ENCODE results near the gene NFKB2.

Gene NFKB2

DNA sequence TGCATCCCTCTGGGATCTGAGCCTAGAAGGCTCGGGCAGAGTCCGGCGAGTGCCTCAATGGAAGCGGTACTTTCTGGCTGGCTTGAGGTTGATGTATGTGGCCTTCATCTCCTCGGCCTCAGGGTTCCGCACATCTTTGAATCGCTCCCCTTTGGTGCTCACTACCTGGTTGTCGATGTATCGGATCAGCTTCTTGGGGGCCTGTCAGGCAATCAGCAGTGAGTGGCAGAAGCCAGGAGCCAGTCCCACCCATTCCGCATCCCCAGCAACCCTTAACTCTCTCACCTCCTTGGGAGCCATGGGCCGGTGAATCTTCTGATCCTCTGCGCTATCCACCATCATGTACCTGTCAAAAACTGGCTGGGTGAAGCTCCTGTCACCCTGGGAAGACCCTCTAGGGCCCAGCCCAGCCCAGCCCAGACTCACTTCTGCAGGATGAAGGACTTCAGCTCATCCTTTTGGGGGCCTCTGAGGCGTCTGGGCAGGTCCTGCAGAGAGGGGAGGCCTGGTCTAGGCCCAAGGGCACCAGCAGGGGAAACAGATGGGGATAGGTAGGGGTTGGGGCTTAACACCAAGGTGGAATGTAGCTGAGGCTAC is 28.0 kb downstream of the NFKB2 start:
- no peak for DNase-seq

DNA sequence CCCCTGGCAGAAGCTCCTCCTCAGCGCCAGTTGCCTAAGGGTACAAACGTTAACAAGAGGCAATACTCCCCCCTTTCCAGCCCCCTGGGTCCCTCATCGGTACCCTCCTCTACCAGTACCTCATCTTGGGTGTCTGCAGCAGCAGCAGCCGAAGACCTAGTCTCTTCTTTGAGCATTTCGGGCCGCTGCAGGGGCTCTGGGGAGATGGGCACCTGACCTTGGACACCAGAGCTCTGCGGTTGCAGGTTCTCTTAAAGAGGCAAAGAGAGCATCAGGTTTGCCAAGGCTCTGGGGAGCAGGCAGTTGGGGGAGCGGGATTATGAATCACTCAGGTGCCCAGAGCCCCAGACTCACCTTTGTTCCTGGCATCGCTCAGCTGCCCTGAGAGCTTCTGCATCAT is 28.6 kb downstream of the NFKB2 start:
- no peak for DNase-seq

DNA sequence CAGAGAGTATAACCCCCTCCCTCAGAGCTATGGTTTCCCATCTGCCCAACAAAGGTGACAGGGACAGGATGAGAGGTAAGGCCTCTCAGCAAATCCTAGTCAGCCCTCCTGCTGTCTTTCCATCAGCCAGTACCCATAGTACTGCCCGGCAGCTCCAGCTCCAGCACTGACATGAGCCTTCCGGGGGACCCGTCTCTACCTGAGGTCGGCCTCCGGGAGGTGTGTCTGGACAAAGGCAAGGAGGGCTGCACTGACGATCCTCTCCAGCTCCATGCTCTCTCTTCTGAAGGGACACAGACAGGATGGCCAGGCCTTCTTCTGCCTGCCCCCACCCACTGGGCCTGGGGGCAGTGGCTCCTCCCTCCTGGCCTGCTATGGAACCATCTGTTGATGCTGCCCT is 29.4 kb downstream of the NFKB2 start:
- DNase-seq: no peak

DNA sequence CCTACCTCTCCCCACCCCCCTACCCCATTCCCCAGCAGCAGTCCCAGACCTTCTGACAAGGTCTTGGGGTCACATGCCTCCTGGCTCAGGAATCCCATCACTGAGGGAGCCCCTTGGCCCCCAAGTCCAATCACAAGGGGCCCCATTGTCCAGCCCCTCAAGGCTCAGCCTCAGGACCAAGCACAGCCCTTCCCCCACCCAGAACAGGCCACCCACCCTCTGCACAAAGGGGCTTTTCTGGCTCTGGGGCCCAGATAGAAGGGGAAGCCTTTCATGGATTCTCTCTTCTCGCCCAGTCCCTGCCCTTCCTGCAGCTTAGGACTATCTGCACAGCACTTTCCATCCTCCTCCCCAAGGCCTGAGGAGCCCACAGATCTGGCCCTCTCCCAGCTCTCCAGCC is 29.9 kb downstream of the NFKB2 start:
- DNase-seq: no peak

DNA sequence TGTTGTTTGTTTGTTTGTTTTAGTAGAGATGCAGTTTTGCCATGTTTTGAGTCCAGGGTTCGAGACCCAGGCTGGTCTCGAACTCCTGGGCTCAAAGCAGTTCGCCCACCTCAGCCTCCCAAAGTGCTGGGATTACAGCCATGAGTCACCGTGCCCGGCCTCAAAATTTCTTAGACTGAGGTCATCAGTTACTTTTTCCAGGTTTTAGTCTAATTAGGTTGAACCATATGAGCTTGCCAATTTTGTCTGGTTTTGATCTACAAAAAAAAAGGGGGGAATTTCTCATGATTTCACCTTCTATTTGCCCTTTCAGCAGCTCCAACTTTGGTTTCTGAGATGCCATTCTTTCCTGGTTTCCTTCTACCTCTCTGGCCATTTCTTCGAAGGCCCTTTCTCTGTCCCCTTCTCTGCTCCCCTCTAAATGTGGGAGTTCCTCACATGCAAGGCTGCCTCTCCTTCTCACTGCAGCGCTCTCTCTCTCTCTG is 31.3 kb downstream of the NFKB2 start:
- DNase-seq: no peak

DNA sequence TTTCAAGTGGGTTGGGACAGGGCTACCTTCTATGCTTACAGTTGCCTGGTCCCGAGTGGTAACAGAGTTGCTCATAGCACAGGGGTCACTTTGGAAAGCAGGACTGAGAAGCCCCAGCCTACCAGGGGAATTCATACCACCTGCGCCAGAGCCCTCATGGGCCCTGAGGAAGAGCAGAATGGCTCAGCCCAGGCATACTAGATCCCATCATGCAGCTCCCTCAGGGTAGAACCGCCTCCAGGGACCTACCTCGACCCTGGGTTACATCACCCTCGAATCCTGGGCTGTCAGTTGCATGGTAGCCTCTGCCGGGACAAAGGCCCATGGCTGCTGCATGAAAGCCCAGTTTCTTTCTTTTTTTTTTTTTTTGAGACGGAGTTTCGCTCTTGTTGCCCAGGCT is 34.0 kb downstream of the NFKB2 start:
- DNase-seq: no peak

DNA sequence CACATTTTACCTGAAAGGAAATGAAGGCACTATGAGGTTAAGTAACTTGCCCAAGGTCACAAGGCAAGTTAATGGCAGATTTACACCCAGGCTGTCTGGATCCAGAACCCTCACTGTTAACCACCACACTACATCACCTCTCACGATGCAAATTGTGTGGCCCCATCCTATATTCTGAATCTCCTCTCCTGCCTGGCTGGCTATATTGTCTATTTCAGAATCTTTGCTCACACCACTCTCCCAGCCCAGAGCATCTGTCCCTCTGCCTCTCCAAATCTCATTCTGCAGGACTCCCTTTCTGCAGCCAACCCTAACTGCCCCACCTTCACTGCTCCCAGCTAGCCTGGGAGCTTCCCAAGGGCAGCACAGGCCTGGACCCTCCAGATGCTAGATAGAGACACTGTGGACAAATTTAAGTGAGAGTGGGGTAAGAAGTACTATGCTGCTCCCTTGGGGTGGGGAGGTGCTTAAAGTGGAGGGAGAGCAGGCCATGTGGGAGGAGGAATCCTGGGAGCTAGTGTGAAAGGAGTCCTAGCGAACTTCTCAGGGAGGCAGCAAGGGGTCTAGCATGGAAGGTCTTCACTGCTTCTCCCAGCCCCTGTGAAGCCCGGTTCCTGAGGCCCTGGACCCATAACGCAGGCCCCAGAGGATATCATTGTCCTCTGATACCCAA is 36.1 kb downstream of the NFKB2 start:
- DNase-seq: peak; percentile 41

DNA sequence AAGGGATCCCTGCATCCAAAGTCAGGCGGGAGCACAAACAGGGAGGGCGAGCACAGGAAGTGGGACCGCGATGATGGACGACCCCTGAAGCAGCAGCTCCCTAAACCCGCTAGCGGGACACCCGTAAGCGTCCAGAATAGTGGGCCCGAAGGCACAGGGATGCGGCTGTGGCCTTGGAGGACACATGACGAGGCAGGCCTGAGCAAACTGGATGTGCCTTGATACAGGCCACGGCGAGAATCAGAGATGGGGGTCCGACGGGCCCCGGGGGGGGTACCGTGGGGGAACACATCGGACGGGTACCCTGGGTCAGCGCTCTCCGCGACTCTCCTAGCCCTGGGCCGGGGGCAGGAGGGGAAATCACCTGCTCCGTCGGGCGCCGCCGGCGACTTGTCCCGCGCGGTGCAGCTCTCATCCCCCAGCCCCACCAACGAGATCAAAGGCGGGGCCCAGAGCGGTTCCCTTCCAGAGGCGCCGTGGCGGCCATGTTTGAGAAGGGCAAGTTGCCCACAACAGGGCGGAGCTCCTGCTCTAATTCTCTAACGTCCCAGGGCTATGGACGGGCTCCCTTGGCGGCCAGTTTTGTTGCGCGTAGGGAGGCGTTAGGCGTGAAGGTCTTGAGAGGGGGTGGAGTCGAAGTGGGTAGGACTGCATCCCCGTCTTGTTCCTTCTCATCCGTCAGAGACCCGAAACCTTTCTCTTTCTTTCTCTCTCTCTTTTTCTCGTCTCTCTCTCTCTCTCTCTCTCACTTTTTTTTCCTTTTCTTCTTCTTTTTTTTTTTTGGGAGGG is 36.9 kb downstream of the NFKB2 start, which contains the start of gene CUEDC2:
Gene CUEDC2, minus strand, starts transcription at position 413 of the 789 bp plus-strand sequence. CDS start 7,386 bp downstream, outside the sequence.
- peak; percentile 97 for DNase-seq

DNA sequence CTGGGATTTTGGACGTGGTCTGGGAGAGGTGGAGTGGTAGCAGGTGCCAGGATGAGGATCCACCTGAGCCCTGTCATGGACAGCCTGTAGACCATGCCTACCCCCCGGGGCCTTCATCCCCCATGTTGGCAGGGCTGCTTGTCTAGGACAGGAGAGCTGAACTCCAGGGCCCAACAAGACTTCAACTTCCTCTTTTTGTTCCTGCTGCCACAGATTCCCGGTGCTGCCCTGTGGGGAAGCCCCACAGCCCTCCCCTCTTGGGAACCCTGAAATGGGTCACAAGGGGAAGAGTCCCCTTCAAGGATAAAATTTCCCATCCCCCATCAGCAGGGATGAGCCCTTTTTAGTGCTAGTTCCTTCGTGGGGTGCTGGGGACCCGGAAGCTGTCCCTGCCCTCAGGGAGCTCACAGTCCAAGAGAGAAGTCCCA is 38.1 kb downstream of the NFKB2 start:
- no peak for DNase-seq

DNA sequence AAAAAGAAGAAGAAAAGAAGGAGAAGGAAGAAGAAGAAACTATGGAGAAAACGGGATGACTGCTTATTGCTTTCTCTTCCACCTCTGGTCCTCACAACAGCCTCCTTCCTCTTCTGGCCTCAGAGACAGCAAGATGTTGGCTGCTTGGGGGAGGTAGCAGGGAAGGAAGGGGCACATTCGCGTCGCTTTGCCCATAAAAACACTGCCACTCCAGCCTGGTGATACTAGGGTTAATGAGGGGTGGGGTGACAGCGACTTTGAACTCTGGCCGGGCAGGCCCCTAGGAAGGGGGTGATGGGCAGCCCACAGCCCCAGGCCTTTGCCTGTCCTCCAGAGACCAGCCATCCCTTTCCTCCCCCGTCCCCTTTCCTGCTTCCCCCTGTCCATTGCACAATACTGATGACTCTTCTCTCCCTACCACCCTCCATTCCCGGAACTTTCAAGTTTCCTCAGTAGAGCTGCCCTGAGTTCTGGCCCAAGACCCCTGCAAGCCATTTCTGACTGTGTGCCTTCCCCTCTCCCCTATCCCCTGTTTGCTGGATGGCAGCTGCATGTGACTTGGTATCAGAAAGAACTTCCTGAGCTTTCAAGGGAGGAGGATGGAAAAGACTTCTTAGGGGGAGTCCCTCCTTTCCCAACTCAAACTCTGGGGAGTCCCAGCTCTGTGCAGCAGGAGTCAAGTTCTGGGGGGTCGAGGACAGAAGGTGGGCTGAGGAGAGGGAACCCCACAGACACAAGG is 39.1 kb downstream of the NFKB2 start:
- no peak for DNase-seq

DNA sequence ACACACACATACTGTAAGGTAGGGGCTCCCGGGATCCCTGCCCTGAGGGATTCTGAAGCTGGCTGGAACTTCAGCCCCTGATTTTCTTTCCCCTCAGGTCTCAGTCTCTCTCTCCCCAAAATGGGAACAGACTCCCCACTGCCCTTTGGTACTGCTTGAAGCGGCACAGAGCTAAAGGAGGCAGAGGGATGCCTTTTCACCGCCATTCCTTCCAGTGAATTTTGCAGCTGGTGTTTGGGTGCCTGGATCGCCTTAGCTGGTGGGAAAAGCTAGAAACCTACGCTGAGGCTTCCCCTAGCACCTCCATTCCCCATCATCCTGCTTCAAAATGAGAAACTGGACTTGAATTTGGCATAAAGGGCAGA is 39.6 kb downstream of the NFKB2 start:
- DNase-seq: no peak

DNA sequence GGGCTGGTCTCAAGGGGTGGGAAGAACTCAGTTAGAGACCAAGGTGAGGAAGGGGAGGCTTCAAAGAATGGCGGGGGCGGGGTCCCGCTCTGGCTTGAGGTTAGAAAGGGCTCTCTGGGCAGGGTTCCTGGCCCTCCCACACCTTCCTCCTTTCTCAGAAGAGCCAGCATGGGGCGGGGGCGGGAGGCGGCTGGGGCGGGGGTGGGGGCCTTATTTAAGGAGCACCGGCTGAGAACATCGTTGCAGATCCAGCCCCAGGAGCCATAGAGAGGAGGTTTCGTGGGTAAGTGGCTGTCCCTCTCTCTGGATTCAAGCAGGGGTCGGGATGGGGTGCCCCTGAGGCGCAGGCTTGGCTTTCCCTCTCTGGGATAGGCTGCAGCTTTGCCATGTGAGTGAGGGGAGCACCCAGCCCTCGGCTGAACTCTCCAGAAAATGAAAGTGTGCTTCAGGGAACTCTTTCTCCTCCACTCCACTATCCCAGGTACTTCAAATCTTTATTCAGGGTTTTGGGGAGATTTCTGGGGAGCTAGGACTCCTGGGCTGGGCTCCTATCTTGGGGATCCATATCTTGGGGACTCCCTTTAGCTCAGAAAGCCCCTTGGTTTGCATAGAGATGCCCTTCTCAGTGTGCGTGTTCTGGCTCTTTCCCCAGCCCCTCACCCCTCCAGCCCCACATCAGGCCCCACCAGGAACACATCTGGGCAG is 40.2 kb downstream of the NFKB2 start:
- no peak for DNase-seq

DNA sequence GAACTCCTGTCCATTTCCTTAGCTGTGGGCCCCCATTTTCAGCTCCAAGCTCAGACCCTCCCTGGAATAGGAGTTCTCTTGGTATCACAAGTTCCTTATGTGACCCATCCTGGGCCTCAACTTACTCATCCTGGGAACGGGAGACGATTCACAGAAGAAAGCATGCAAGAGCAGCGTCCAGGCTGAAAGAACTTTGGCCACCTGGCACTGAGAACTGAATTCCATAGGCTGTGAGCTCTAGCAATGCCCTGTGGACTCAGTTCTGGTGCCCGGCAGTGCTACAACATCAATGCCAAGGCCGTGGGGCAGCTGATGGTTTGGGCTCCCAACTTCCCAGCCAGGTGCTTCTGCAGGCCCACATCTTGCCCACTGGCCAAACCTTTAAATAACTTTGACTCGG is 40.8 kb downstream of the NFKB2 start:
- DNase-seq: no peak

DNA sequence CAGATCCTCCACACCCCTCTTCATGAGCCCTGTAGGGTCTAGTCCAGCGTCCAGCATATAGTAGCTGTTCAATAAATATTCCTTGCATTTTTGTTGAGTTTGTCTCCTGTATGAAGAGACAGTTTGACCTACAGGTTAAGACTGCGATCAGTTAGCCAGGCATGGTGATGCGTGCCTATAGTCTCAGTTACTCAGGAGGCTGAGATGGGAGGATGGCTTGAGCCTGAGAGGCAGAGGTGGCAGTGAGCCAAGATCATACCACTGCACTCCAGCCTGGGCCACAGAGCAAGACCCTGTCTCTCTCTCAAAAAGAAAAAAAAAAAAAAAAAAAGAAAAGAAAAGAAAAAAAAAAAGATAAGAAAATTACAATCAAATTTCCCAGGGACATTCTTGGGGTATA is 42.0 kb downstream of the NFKB2 start:
- DNase-seq: no peak

DNA sequence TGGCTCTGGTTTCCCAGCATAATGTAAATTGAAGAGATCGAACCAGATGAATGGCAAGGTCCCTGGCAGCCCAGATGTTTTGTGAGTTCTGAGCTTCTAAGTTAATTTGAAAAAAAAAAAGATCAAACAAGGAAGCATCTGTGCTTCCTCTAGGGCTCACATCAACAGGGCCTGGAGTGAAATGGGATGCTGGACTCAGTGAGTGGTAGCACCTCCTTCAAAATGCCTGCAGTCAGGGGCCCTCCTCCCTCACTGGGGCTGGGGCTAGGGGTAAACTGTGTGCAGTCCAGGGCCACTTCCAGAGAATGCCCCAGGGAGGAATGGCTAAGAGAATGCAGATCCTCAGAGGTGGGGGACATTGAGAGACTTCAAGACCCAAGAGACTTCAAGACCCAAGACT is 42.9 kb downstream of the NFKB2 start:
- DNase-seq: no peak

DNA sequence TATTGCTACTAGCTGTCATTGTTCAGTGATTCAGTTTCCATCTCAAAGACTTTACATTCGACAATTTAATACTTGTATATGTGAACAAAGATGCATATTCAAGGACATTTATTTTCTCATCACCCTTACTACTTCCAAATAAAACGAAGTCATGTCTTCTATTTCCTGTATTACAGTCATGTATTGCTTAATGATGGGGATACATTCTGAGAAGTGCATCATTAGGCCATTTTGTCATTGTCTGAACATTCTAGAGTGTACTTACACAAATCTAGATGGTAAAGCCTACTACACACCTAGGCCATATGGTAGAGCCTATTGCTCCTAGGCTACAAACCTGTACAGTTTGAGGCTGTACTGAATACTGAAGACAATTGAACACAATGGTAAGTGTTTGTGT is 49.3 kb downstream of the NFKB2 start:
- DNase-seq: no peak

DNA sequence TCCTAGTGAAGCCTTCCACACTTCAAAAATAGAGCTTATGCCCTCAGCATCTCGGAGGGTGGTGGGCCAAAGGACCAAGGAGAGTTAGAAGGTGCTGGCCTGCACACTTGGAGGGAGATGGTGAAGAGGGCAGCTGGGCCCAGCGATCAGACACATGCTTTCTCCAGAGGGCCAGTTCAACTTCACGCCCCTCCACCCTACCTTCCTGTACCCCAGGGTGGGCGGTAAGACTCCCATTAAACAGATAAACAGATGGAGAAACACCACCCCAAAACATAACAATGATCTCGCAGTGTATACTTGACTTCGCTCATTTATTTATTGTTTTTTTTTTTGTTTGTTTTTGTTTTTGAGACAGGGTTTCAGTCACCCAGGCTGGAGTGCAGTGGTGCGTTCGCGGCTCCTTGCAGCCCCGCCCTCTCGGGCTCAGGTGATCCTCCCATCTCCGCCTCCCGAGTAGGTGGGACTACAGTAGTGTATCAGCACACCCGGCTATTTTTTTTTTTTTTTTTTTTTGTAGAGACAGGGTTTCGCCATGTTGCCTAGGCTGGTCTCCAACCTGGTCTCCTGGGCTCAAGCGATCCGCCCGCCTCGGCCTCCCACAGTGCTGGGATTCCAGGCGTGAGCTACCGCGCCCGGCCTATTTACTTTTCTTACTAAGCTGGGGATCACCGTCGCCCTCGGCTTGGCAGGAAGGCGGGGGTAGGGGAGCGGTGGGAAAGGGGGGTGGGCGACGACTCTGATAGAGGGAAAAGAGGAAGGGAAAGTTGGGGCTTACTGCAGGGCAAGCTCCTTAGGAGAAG is 54.0 kb downstream of the NFKB2 start:
- peak; percentile 27 for DNase-seq

DNA sequence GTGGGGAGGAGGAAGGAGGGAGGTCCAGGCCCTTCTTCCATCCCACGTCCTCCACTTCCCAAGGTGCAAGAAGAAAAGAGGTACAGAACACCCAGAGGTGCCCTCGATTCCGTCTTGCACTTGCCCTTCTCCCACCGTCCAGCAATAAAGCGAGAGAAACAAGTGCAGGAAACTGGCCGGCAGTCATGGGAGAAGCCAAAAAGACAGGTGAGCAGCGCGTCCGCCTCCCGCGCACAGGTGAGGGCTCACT is 54.5 kb downstream of the NFKB2 start:
- DNase-seq: no peak

DNA sequence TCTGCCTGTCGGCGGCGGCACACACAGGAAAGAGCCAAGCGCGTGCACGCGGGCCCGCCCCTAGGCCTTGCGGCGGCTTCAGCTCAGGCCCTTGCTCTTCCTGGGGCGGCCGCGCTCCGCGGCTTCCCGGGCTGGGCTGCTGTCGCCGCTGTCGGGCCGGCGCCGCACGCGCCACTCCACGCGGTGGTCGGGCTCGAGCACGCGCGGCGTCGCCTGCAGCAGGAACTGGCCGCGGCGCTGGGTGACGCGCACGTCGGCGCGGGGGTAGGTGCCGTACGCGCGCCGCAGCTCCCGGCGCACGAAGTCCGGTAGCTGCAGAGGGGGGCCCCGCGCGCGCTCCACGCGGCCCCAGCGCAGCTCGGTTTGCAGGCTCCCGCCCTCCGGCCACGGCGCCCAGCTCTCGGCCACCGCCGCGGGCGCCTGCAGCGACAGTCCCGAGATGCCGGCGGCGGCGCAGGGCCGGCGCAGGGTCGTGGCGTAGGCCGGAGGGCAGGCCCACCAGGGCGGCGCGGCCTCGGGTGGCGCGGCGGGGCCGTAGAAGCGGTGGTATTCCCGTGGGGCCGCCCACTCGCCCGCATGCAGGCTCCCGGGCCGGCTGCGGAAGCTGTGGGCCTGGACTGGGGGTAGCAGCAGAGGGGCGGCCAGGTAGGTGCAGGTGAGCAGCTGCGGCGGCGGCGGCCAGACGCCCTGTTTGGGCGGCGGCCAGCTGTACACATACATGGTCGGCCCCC is 55.0 kb downstream of the NFKB2 start:
- peak; percentile 84 for DNase-seq

DNA sequence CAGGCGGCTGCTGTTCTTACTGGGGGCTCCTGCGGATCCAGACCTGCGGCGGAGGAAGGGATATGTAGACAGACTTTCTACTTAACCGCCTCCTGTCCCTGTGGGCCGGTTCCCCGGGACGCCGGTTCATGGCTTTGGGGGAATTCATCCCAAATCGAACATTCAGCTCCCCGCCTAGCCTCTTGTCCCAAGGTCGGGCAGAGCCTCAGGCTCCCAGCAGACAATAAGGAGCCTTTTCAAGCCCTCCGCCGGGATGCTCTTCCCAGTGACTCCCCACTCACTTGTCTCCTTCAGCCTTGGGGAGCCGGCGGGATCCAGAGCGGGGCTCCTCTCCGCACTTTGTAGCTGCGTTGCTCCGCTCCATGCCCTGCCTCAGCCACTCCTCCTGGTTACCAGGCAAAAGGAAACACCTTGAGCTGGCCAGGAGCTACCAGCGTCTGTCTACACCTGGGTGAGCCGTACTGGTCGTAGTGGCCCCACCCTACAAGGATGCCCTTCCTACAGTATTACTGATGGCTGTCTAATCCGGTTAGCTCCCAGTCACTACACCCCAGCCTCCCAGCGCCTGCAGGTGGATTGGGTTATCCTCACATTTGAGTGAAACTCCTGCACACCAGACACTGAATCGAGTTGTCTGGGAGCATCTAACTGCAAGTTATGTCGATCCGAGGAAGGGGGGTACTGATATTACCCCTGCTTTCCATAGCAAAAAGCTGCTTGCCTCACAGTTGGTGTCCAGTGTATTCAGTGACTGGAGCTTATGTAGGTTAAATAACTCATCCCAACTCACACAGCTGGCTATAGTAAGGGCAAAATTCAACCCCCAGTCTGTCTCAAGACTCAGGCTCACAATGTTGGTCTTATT is 55.8 kb downstream of the NFKB2 start, which contains the start of gene C10orf95:
Gene C10orf95, minus strand, starts transcription at position 439 of the 865 bp plus-strand sequence. CDS start 450 bp downstream, outside the sequence.
- DNase-seq: no peak
